ENCODE results near the gene PRR36.
A peak's percentile ranks its signal among the peaks of the same experiment; 100 is the strongest.

Gene PRR36

GRCh38 chr19:7912697-7913564, 38.7 kb upstream of the PRR36 start:
- no peak for DNase-seq

- no peak for DNase-seq
These were observed 38.0 kb upstream of the PRR36 start for GRCh38 chr19:7912144-7912696.

- DNase-seq, result no peak
These were observed 37.4 kb upstream of the PRR36 start for GRCh38 chr19:7911508-7912143.

- no peak for DNase-seq
These were observed 36.4 kb upstream of the PRR36 start for GRCh38 chr19:7910321-7911161.

- no peak for DNase-seq
These were observed 35.4 kb upstream of the PRR36 start for GRCh38 chr19:7909471-7910067.

- DNase-seq, result no peak
These were observed 34.7 kb upstream of the PRR36 start for GRCh38 chr19:7908742-7909461.

GRCh38 chr19:7908078-7908699, 34.0 kb upstream of the PRR36 start:
- no peak for DNase-seq

- no peak for DNase-seq
These were observed 33.4 kb upstream of the PRR36 start for GRCh38 chr19:7907544-7907943.

GRCh38 chr19:7907122-7907521, 32.9 kb upstream of the PRR36 start:
- no peak for DNase-seq

- no peak for DNase-seq
These were observed 31.7 kb upstream of the PRR36 start for GRCh38 chr19:7905859-7906258.

GRCh38 chr19:7905268-7905667, 31.1 kb upstream of the PRR36 start:
- DNase-seq, result no peak

GRCh38 chr19:7904074-7905020, 30.2 kb upstream of the PRR36 start:
- no peak for DNase-seq

GRCh38 chr19:7903244-7904073, 29.3 kb upstream of the PRR36 start, which contains the start of gene MAP2K7:
MAP2K7 (plus strand) TSS chr19:7903877; CDS start chr19:7903945, 68 bp downstream.
- DNase-seq, result peak; percentile 97

- no peak for DNase-seq
These were observed 28.6 kb upstream of the PRR36 start for GRCh38 chr19:7902796-7903243.

GRCh38 chr19:7901337-7901736, 27.1 kb upstream of the PRR36 start:
- no peak for DNase-seq

GRCh38 chr19:7900931-7901330, 26.7 kb upstream of the PRR36 start:
- no peak for DNase-seq

- DNase-seq, result no peak
These were observed 26.2 kb upstream of the PRR36 start for GRCh38 chr19:7900401-7900870.

- no peak for DNase-seq
These were observed 25.7 kb upstream of the PRR36 start for GRCh38 chr19:7899751-7900378.

GRCh38 chr19:7898967-7899366, 24.8 kb upstream of the PRR36 start:
- DNase-seq, result no peak

Measured in DMS79 (cell line).